ENCODE results near the gene PYHIN1. TPM values are rescaled to one million over a fixed set of nuclear protein-coding genes. Genes with fewer than 3 reads are reported as not detected.

The PYHIN1 gene
- total RNA-seq, 4 donors from 2014 or later = 2.9 to 9.3 (median 5.8) TPM

GRCh38 chr1:158972841-158973240, 41.5 kb downstream of the PYHIN1 start:
- TF ChIP-seq CTCF (IDR thresholded peaks at IDR 0.05; ENCODE audit: low read depth) = no peak

- no peak for TF ChIP-seq CTCF (IDR thresholded peaks at IDR 0.05; ENCODE audit: low read depth)
Measured at GRCh38 chr1:158976219-158976618, 44.9 kb downstream of the PYHIN1 start.

DNA sequence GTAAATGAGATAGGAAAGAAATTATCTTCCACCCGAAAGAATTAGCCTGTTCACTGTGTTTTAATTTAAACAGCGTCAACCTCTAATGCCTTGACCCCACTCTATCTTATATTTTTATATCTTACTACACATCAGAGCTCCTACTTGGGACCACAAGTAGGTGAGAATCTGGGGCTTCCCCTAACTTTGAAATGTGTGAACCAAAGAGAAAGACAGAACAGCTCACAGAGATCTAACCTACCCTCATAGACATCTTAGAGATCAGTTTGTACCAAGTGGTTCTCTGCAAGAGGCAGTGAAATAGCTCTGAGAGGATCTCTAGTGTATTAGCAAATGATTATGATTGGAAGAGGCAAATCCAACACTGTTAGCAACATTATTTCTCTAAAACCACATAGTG, 47.4 kb downstream of the PYHIN1 start:
- TF ChIP-seq CTCF (IDR thresholded peaks at IDR 0.05; ENCODE audit: low read depth) = no peak

GRCh38 chr1:158979229-158979628, 47.9 kb downstream of the PYHIN1 start:
- no peak for TF ChIP-seq CTCF (IDR thresholded peaks at IDR 0.05; ENCODE audit: low read depth)

DNA sequence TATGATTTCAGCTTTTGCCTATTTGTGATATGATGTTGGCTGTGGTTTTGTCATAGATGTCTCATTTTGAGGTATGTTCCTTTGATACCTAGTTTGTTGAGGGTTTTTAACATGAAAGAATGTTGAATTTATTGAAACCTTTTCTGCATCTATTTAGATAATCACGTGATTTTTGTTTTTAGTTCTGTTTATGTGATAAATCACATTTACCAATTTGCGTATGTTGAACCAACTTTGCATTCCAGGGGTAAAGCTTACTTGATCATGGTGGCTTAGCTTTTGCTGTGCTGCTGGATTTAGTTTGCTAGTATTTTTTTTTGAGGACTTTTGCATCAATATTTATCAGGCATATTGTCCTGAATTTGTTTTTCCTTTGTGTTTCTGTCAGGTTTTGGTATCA, 51.9 kb downstream of the PYHIN1 start:
- TF ChIP-seq CTCF (IDR thresholded peaks at IDR 0.05; ENCODE audit: low read depth) = no peak

DNA sequence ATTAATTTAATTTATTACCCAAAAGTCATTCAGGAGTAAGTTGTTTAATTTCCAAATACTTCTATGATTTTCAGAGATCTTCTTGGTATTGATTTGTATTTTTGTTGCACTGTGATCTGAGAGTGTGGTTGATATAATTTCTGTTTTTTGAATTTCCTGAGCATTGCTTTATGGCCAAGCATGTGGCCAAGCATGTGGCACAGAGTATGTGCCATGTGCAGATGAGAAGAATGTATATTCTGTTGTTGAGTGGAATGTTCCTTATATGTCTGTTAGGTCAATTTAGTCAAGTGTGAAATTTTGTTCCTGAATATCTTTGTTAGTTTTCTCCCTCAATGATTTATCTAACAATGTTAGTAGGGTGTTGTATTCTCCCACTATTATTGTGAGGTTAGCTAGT, 53.0 kb downstream of the PYHIN1 start:
- TF ChIP-seq CTCF (IDR thresholded peaks at IDR 0.05; ENCODE audit: low read depth) = no peak

- TF ChIP-seq CTCF (IDR thresholded peaks at IDR 0.05; ENCODE audit: low read depth) = no peak
Measured at GRCh38 chr1:158989424-158989823, 58.1 kb downstream of the PYHIN1 start.
